Suprapubic skin (tissue), 4 donors: ENCODE measurements around the gene SLC10A6. TPM values are rescaled to one million over a fixed set of nuclear protein-coding genes. Genes with fewer than 3 reads are reported as not detected.

Source experiments
- DNase-seq, 2 donors: peaks; one replicate each; pipeline ENCODE4 v3.0.0-alpha.2; 2019; ENCODE audit warnings: low spot score in 2 of 2
- H3K27ac ChIP-seq: fragments of 200-600 bp; sonication (generic); one replicate; pipeline ENCODE4 v1.5.1; 2019
- H3K27me3 ChIP-seq: fragments of 200-600 bp; sonication (generic); one replicate; pipeline ENCODE4 v1.5.1; 2019
- H3K36me3 ChIP-seq: fragments of 200-600 bp; sonication (generic); one replicate; pipeline ENCODE4 v1.5.1; 2019
- H3K4me1 ChIP-seq: fragments of 200-600 bp; sonication (generic); one replicate; pipeline ENCODE4 v1.5.1; 2019
- H3K4me3 ChIP-seq: fragments of 200-600 bp; sonication (generic); one replicate; pipeline ENCODE4 v1.5.1; 2019; ENCODE audit warnings: mild to moderate bottlenecking
- H3K9me3 ChIP-seq: fragments of 200-600 bp; sonication (generic); one replicate; pipeline ENCODE4 v1.5.1; 2019
- EP300 ChIP-seq: sonication (generic); formaldehyde crosslinking; IDR thresholded peaks from one replicate; pipeline ENCODE4 v1.6.1; 2017; ENCODE audit warnings: antibody characterized with exemption
- POLR2A ChIP-seq, 2 donors: fragments of 450-650 bp; IDR thresholded peaks; one replicate each; pipeline ENCODE4 v1.6.1; 2017; ENCODE audit warnings: antibody characterized with exemption in 2 of 2, mild to moderate bottlenecking in 2 of 2, moderate library complexity in 2 of 2
- POLR2AphosphoS5 ChIP-seq, 3 donors: sonication (generic); formaldehyde crosslinking; IDR thresholded peaks; one replicate each; pipeline ENCODE4 v1.6.1; 2017; ENCODE audit warnings: antibody characterized with exemption in 3 of 3
- WGBS: methylation state at CpG from one replicate; pipeline ENCODE4 v1.1.5; 2018; 5-methylcytosine and 5-hydroxymethylcytosine counted together
- total RNA-seq, 4 donors: library from RNA; depleted of rRNA; stranded (reverse); fragments of >200 nt; gene quantifications; one replicate each; pipeline ENCODE4 v1.1.0, GENCODE V29; 2016
- TF ChIP-seq, protein P1 (sequence below), 2 donors: fragments of 200-600 bp in 1 of 2; fragments of 450-650 bp in 1 of 2; sonication (generic) in 1 of 2; IDR thresholded peaks; one replicate each; pipeline ENCODE4 v1.5.1; 2016 to 2019; ENCODE audit warnings: antibody characterized with exemption in 2 of 2, mild to moderate bottlenecking in 1 of 2, moderate library complexity in 1 of 2

SLC10A6 gene
- total RNA-seq, 4 donors from 2014 or later, result 60.7 to 113 (median 98.3) TPM

GRCh38 chr4:86845593-86845992 is 3.6 kb downstream of the SLC10A6 start:
- peak overlapping the region; percentile 89 for H3K27ac ChIP-seq
- TF ChIP-seq POLR2A (IDR thresholded peaks at IDR 0.05) (no peak), POLR2AphosphoS5 (IDR thresholded peaks at IDR 0.05) (peak in 2 of 3 donors; percentile 19 to 64), EP300 (no peak)
- TF ChIP-seq, protein P1, sequence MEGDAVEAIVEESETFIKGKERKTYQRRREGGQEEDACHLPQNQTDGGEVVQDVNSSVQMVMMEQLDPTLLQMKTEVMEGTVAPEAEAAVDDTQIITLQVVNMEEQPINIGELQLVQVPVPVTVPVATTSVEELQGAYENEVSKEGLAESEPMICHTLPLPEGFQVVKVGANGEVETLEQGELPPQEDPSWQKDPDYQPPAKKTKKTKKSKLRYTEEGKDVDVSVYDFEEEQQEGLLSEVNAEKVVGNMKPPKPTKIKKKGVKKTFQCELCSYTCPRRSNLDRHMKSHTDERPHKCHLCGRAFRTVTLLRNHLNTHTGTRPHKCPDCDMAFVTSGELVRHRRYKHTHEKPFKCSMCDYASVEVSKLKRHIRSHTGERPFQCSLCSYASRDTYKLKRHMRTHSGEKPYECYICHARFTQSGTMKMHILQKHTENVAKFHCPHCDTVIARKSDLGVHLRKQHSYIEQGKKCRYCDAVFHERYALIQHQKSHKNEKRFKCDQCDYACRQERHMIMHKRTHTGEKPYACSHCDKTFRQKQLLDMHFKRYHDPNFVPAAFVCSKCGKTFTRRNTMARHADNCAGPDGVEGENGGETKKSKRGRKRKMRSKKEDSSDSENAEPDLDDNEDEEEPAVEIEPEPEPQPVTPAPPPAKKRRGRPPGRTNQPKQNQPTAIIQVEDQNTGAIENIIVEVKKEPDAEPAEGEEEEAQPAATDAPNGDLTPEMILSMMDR (IDR thresholded peaks at IDR 0.05), result no peak
- no peak for DNase-seq
- H3K27me3 ChIP-seq, result no peaks in the 10 kb centered on the region
- no peaks in the 10 kb centered on the region for H3K9me3 ChIP-seq
- no peaks in the 10 kb centered on the region for H3K36me3 ChIP-seq
- H3K4me1 ChIP-seq, result peaks cover 80% of the 10 kb centered on the region
- WGBS, result 56% methylated on average over 5 of the region's 5 CpGs
- peak overlapping the region; percentile 58 for H3K4me3 ChIP-seq

GRCh38 chr4:86841309-86841708 is 7.9 kb downstream of the SLC10A6 start:
- Histone ChIP-seq H3K4me1 (peaks cover 68% of the 10 kb centered on the region), H3K4me3 (no peak overlapping the region), H3K27me3 (no peaks in the 10 kb centered on the region), H3K27ac (peak overlapping the region; percentile 76), H3K9me3 (no peaks in the 10 kb centered on the region), H3K36me3 (no peaks in the 10 kb centered on the region)
- TF ChIP-seq POLR2AphosphoS5 (IDR thresholded peaks at IDR 0.05) (no peak), POLR2A (IDR thresholded peaks at IDR 0.05) (no peak), EP300 (no peak)
- TF ChIP-seq, protein P1 (IDR thresholded peaks at IDR 0.05), result no peak
- no peak for DNase-seq
- 62% methylated on average over 1 of the region's 1 CpG for WGBS

GRCh38 chr4:86840858-86841257 is 8.3 kb downstream of the SLC10A6 start:
- Histone ChIP-seq H3K36me3 (no peaks in the 10 kb centered on the region), H3K4me3 (no peak overlapping the region), H3K27me3 (no peaks in the 10 kb centered on the region), H3K9me3 (no peaks in the 10 kb centered on the region), H3K27ac (peak overlapping the region; percentile 76), H3K4me1 (peaks cover 64% of the 10 kb centered on the region)
- TF ChIP-seq, protein P1 (IDR thresholded peaks at IDR 0.05), result no peak
- TF ChIP-seq POLR2A (IDR thresholded peaks at IDR 0.05) (no peak), POLR2AphosphoS5 (IDR thresholded peaks at IDR 0.05) (no peak), EP300 (no peak)
- 77% methylated on average over 1 of the region's 1 CpG for WGBS
- DNase-seq, result no peak

DNA sequence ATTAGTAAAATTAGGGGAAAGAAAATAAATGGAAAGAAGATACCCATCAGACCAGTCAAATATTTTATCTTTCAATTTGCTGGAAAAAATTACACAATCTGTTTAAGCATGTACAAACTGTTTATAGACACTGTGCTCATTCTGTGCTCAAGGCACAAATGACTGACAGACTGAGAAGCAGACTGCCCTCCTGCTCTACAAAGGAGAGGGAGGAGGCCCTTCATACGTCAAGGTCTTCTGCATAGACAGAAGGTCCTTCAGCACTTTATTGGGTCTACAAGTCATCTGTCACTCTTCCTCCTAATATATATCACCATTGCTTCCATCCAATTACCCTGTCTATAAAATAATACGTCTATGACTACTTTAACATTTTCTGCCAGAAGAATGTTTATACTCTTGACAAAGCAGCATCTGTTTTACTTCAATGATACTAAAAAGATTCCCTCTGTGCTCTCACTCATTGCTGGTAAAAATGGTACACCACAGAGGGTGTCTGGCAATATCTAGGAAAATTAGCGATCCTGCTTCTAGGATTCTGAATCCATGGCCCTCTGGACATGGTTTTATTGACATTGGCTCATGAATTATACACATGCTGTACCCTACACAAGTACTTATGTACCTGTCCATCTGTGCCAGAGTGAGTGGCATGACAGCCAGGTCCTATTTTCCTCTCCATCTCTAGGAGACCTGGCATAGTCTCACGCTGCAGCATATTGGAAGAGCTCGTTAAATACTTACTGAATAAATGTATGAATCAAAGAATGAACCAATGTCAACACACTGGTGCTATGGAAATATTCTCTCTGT is 11.3 kb downstream of the SLC10A6 start:
- Histone ChIP-seq H3K9me3 (no peaks in the 10 kb centered on the region), H3K27ac (peak overlapping the region; percentile 66), H3K4me1 (peaks cover 41% of the 10 kb centered on the region), H3K4me3 (no peak overlapping the region), H3K27me3 (no peaks in the 10 kb centered on the region), H3K36me3 (no peaks in the 10 kb centered on the region)
- no peak for DNase-seq
- no peak for TF ChIP-seq POLR2AphosphoS5 (IDR thresholded peaks at IDR 0.05)
- TF ChIP-seq, protein P1 (IDR thresholded peaks at IDR 0.05), result no peak
- TF ChIP-seq EP300, result no peak
- no peak for TF ChIP-seq POLR2A (IDR thresholded peaks at IDR 0.05)
- WGBS, result 43% methylated on average over 5 of the region's 5 CpGs

GRCh38 chr4:86835677-86836076 is 13.5 kb downstream of the SLC10A6 start:
- 84% methylated on average over 3 of the region's 3 CpGs for WGBS
- no peaks in the 10 kb centered on the region for H3K27me3 ChIP-seq
- peaks cover 41% of the 10 kb centered on the region for H3K4me1 ChIP-seq
- no peaks in the 10 kb centered on the region for H3K9me3 ChIP-seq
- DNase-seq, result no peak
- TF ChIP-seq EP300 (no peak), POLR2AphosphoS5 (IDR thresholded peaks at IDR 0.05) (no peak), POLR2A (IDR thresholded peaks at IDR 0.05) (no peak)
- TF ChIP-seq, protein P1 (IDR thresholded peaks at IDR 0.05), result no peak
- no peaks in the 10 kb centered on the region for H3K36me3 ChIP-seq
- no peak overlapping the region for H3K27ac ChIP-seq
- H3K4me3 ChIP-seq, result no peak overlapping the region
